Mesenchymal stem cell (in vitro differentiated cells and primary cell): Measurements from ENCODE around the gene RPS6KA6.
A peak's percentile ranks its signal among the peaks of the same experiment; 100 is the strongest.

Experiments used
- DNase-seq: peaks from one replicate; pipeline ENCODE4 v3.0.0-alpha.2; 2013
- H2AFZ ChIP-seq: one replicate; pipeline ENCODE4 v1.6.1; 2013; ENCODE audit warnings: low read depth, mild to moderate bottlenecking, control low read depth, inconsistent platforms, low read length, moderate library complexity
- H2AK5ac ChIP-seq: 2 replicates; pipeline ENCODE4 v1.6.1; 2013; ENCODE audit warnings: low read length, moderate library complexity, mild to moderate bottlenecking, inconsistent platforms; ENCODE audit not compliant: severe bottlenecking
- H2BK120ac ChIP-seq: one replicate; pipeline ENCODE4 v1.6.1; 2013; ENCODE audit warnings: low read depth, mild to moderate bottlenecking, inconsistent platforms, low read length, moderate library complexity
- H2BK12ac ChIP-seq, 2 experiments: one replicate each; pipeline ENCODE4 v1.6.1; 2013; ENCODE audit warnings: inconsistent platforms in 2 of 2, low read length in 2 of 2, mild to moderate bottlenecking in 2 of 2, moderate library complexity in 2 of 2, control low read depth in 1 of 2
- H2BK15ac ChIP-seq: one replicate; pipeline ENCODE4 v1.6.1; 2013; ENCODE audit warnings: mild to moderate bottlenecking, low read depth, inconsistent platforms; ENCODE audit not compliant: poor library complexity, severe bottlenecking
- H2BK5ac ChIP-seq: 2 replicates; pipeline ENCODE4 v1.6.1; 2013; ENCODE audit warnings: low read depth, mild to moderate bottlenecking, low read length, control low read depth, inconsistent platforms; ENCODE audit not compliant: poor library complexity, severe bottlenecking
- H3K14ac ChIP-seq, 2 experiments: one replicate each; pipeline ENCODE4 v1.6.1; 2013; ENCODE audit warnings: inconsistent platforms in 2 of 2, low read length in 2 of 2, control low read depth in 1 of 2, mild to moderate bottlenecking in 1 of 2, moderate library complexity in 1 of 2
- H3K18ac ChIP-seq, 2 experiments: one replicate each; pipeline ENCODE4 v1.6.1; 2013; ENCODE audit warnings: inconsistent platforms in 2 of 2, low read length in 2 of 2, control low read depth in 1 of 2, low read depth in 1 of 2, mild to moderate bottlenecking in 1 of 2
- H3K23ac ChIP-seq, 2 experiments: one replicate each; pipeline ENCODE4 v1.6.1; 2013; ENCODE audit warnings: inconsistent platforms in 2 of 2, low read length in 2 of 2, mild to moderate bottlenecking in 2 of 2, moderate library complexity in 2 of 2, control low read depth in 1 of 2
- H3K27ac ChIP-seq: 2 replicates; pipeline ENCODE4 v1.5.1; 2013; ENCODE audit warnings: mild to moderate bottlenecking, moderate library complexity, low read length, control low read depth, inconsistent platforms; ENCODE audit not compliant: poor library complexity, severe bottlenecking
- H3K27me3 ChIP-seq, 2 experiments: 2 replicates each; pipeline versions ENCODE4 v1.6.1 to v1.7.0; 2013; ENCODE audit warnings: low read length in 2 of 2, mild to moderate bottlenecking in 2 of 2, moderate library complexity in 2 of 2, control low read depth in 1 of 2, inconsistent platforms in 1 of 2; ENCODE audit not compliant: control insufficient read depth in 1 of 2, insufficient read depth in 1 of 2
- H3K36me3 ChIP-seq, 2 experiments: 2 replicates each; pipeline versions ENCODE4 v1.6.1 to v1.7.0; 2013; ENCODE audit warnings: low read length in 2 of 2, control low read depth in 1 of 2, inconsistent platforms in 1 of 2, low read depth in 1 of 2, mild to moderate bottlenecking in 1 of 2; ENCODE audit not compliant: insufficient read depth in 2 of 2, control insufficient read depth in 1 of 2
- H3K4ac ChIP-seq, 2 experiments: one replicate each; pipeline ENCODE4 v1.6.1; 2013; ENCODE audit warnings: inconsistent platforms in 2 of 2, low read length in 2 of 2, mild to moderate bottlenecking in 2 of 2, moderate library complexity in 2 of 2, control low read depth in 1 of 2, low read depth in 1 of 2
- H3K4me1 ChIP-seq: 2 replicates; pipeline ENCODE4 v1.6.1; 2013; ENCODE audit warnings: low read depth, low read length, control low read depth; ENCODE audit not compliant: control insufficient read depth, insufficient read depth
- H3K4me2 ChIP-seq: 2 replicates; pipeline ENCODE4 v1.6.1; 2013; ENCODE audit warnings: low read length, mild to moderate bottlenecking, inconsistent platforms; ENCODE audit not compliant: poor library complexity, severe bottlenecking
- H3K4me3 ChIP-seq, 2 experiments: 2 replicates each; pipeline versions ENCODE4 v1.5.1 to v1.7.0; 2013; ENCODE audit warnings: low read length in 2 of 2, mild to moderate bottlenecking in 2 of 2, control low read depth in 1 of 2, low read depth in 1 of 2; ENCODE audit not compliant: insufficient read depth in 1 of 2
- H3K79me1 ChIP-seq: replicated peaks from 2 replicates; pipeline ENCODE4 v1.6.1; 2013; ENCODE audit warnings: mild to moderate bottlenecking, control low read depth, low read length, inconsistent platforms; ENCODE audit not compliant: poor library complexity, severe bottlenecking
- H3K9ac ChIP-seq: 2 replicates; pipeline ENCODE4 v1.7.0; 2013; ENCODE audit warnings: mild to moderate bottlenecking, low read length, moderate library complexity
- H3K9me3 ChIP-seq: 2 replicates; pipeline ENCODE4 v1.7.0; 2013; ENCODE audit warnings: mild to moderate bottlenecking, low read length; ENCODE audit not compliant: control insufficient read depth
- H4K8ac ChIP-seq: one replicate; pipeline ENCODE4 v1.6.1; 2013; ENCODE audit warnings: inconsistent platforms, mild to moderate bottlenecking, low read length, moderate library complexity
- H4K91ac ChIP-seq: one replicate; pipeline ENCODE4 v1.6.1; 2013; ENCODE audit warnings: mild to moderate bottlenecking, low read length, inconsistent platforms
- WGBS: methylation state at CpG from one replicate; pipeline ENCODE4 v1.1.7; 2013; ENCODE audit warnings: mixed read lengths; 5-methylcytosine and 5-hydroxymethylcytosine counted together

RPS6KA6 gene

DNA sequence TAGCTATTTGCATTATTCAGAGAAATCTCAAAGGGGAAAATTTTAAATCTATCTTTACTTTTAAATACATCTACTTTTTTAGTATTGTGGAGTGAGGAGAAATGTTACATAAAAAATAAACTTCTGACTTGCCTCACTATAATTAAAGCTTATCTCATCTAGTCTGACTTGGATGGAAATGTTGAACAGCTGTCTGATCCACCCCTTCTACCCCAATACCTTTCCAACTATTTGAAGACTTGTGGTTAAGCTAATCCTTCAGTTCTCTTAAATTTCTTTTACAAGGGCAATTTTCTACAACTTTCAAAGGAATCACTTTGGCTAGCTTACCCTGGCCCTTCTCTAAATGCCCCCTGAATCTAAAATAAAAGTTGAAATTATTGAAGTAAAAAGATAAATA lies 17.3 kb upstream of the RPS6KA6 start:
- Histone ChIP-seq H3K36me3 (no peaks in the 10 kb centered on the region), H3K79me1 (no peaks in the 10 kb centered on the region), H3K27ac (no peak overlapping the region), H4K91ac (no peak overlapping the region), H2BK15ac (no peak overlapping the region), H3K23ac (no peak overlapping the region), H2AK5ac (no peak overlapping the region), H3K27me3 (peaks cover 0 to 5% of the 10 kb centered on the region in 2 experiments), H3K14ac (no peak overlapping the region), H3K9ac (no peak overlapping the region), H2BK120ac (no peak overlapping the region), H3K4me3 (no peak overlapping the region), H2BK12ac (no peak overlapping the region), H3K9me3 (no peaks in the 10 kb centered on the region), H3K4ac (no peak overlapping the region), H3K18ac (no peak overlapping the region), H2BK5ac (no peak overlapping the region), H3K4me2 (no peak overlapping the region), H3K4me1 (no peaks in the 10 kb centered on the region), H2AFZ (no peak overlapping the region), H4K8ac (no peak overlapping the region)
- no peak for DNase-seq

DNA sequence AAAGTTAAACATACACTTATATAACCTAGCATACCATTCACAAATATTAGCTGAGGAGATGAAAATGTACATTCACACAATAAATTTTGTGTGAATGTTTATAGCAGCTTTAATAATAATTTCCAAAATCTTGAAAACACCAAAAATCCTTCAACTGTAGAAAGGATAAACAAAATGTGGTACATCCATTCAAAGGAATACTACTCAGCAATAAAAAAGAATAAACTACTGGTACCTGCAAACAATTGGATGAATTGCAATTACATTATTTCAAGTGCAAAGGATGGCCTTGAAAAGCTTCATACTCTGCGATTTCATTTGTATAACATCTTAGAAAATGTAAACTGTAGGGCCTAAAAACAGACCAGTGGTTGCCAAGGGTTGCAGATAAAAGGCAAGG lies 11.7 kb upstream of the RPS6KA6 start:
- Histone ChIP-seq H3K23ac (no peak overlapping the region), H3K4ac (no peak overlapping the region), H2BK120ac (no peak overlapping the region), H4K8ac (no peak overlapping the region), H2BK15ac (no peak overlapping the region), H3K4me2 (no peak overlapping the region), H3K9me3 (peaks cover 5% of the 10 kb centered on the region), H3K14ac (no peak overlapping the region), H2AK5ac (no peak overlapping the region), H3K27me3 (no peaks in the 10 kb centered on the region), H2BK5ac (no peak overlapping the region), H4K91ac (no peak overlapping the region), H3K18ac (no peak overlapping the region), H3K36me3 (no peaks in the 10 kb centered on the region), H2AFZ (no peak overlapping the region), H2BK12ac (no peak overlapping the region), H3K4me3 (no peak overlapping the region), H3K27ac (no peak overlapping the region), H3K9ac (no peak overlapping the region), H3K4me1 (no peaks in the 10 kb centered on the region), H3K79me1 (no peaks in the 10 kb centered on the region)
- DNase-seq, result no peak
- WGBS, result 100% methylated on average over 1 of the region's 1 CpG

DNA sequence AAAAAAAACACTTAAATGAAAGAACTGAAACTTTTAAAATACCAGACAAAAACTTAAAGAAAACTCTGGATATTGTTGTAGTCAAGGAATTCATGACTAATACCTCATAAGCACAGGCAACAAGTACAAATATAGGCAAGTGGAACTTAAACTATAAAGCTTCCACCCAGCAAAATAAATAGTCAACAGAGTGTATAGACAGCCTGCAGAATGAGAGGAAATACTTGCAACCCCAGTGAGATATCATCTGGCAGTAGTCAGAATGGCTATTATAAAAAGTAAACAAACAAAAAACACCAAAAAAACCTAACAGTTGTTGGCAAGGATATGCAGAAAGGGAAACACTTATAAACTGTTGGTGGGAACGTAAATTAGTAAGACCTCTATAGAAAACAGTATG lies 9.6 kb upstream of the RPS6KA6 start:
- Histone ChIP-seq H3K9me3 (peaks cover 5% of the 10 kb centered on the region), H3K4me1 (no peaks in the 10 kb centered on the region), H4K91ac (no peak overlapping the region), H4K8ac (no peak overlapping the region), H3K4me2 (no peak overlapping the region), H3K14ac (no peak overlapping the region), H2BK120ac (no peak overlapping the region), H2AFZ (no peak overlapping the region), H2BK5ac (no peak overlapping the region), H2BK12ac (no peak overlapping the region), H3K79me1 (no peaks in the 10 kb centered on the region), H2AK5ac (no peak overlapping the region), H2BK15ac (no peak overlapping the region), H3K18ac (no peak overlapping the region), H3K27ac (no peak overlapping the region), H3K4me3 (no peak overlapping the region), H3K23ac (no peak overlapping the region), H3K4ac (no peak overlapping the region), H3K27me3 (no peaks in the 10 kb centered on the region), H3K9ac (no peak overlapping the region), H3K36me3 (no peaks in the 10 kb centered on the region)
- WGBS, result no CpG with 5 or more reads among the region's 1 CpG
- peak; percentile 16 for DNase-seq

DNA sequence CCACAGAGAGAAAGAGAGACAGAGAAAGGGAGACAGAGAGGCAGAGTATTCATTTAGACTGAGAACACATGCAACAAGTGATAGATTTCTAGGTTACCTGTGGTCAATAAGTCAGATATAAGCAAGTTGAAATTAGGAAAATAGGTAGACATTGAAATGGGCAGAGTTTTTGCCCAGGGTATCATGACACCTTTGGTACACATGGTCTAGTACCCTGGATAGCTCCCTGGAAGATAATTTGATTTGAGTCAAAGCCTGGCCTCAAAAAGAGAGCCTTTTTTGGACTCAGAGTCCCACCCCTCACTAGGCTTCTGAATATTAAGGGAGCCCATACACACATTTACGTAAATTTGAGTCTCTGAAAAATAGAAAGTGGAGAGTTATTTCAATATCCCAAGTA lies 4.0 kb upstream of the RPS6KA6 start:
- no peak overlapping the region for H2BK15ac ChIP-seq
- no peaks in the 10 kb centered on the region for H3K4me1 ChIP-seq
- no peak overlapping the region for H3K4me3 ChIP-seq
- H3K14ac ChIP-seq, result no peak overlapping the region
- H2BK5ac ChIP-seq, result no peak overlapping the region
- H2AK5ac ChIP-seq, result no peak overlapping the region
- no peak overlapping the region for H2AFZ ChIP-seq
- H3K27ac ChIP-seq, result no peak overlapping the region
- no peak overlapping the region for H4K8ac ChIP-seq
- WGBS, result no CpG with 5 or more reads among the region's 1 CpG
- H3K23ac ChIP-seq, result no peak overlapping the region
- H3K4ac ChIP-seq, result no peak overlapping the region
- no peak overlapping the region for H3K9ac ChIP-seq
- no peak overlapping the region for H2BK120ac ChIP-seq
- no peaks in the 10 kb centered on the region for H3K27me3 ChIP-seq
- H2BK12ac ChIP-seq, result no peak overlapping the region
- H3K36me3 ChIP-seq, result no peaks in the 10 kb centered on the region
- no peak overlapping the region for H3K18ac ChIP-seq
- no peak overlapping the region for H4K91ac ChIP-seq
- no peaks in the 10 kb centered on the region for H3K79me1 ChIP-seq
- no peak for DNase-seq
- H3K4me2 ChIP-seq, result no peak overlapping the region
- H3K9me3 ChIP-seq, result no peaks in the 10 kb centered on the region
